ENCODE measurements around the gene SLC37A1. TPM values are rescaled to one million over a fixed set of nuclear protein-coding genes. Genes with fewer than 3 reads are reported as not detected.

SLC37A1 gene
- total and polyA plus RNA-seq, 9 of the 15 experiments (the other 6 are each of a cell fraction or from before 2014, with no cell fraction given): 0.06 to 3.4 (median 0.40) TPM

DNA sequence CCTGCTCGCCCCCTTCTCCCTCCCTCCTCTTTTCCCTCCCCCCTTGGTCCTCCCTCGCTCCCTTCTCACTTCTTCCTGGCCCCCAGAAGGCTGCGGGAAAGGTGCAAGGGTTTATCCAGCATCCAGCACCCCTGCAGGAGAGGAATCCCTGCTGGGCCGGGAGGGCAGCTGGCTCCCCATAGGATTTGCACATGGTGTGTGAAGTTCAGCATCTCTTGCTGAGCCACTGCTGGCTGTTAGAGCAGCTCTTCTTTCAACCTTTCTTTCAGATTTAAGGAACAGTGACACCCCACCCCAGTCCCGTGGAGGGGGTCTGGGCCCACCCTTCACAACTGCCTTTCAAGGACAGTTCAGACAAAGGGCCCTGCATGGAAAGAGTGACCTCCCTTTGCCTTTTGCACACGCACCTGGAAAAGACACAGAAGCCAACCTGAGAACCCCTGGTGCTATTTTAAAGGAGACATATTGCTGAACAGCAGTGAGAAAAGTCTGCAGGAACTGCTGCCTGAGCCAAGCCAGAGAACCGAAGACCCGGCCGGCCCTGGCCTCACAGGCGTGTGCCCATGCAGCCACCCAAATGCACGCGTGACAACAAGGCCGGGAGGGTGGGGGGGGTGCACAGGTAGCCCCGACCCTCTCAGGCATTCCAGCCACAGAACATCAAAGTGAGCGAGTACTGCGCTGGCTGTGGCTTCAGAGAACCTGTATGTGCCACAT is 66.6 kb downstream of the SLC37A1 start:
- under 1% methylated on average over 12 of the region's 16 CpGs for WGBS (ENCODE audit: insufficient coverage, low coverage, missing lambda C conversion rate)
- in situ Hi-C loops (cut with MboI): no loop called here

More for the DNA sequence above, 66.6 kb downstream of the SLC37A1 start:
- ChIA-PET CTCF (ENCODE audit: low intra/inter-chr PET ratio) (no interaction called here), POLR2A (no interaction called here)
- H3K4me2 ChIP-seq (ENCODE audit: insufficient read depth, low read length): no peak overlapping the region
- H3K4me1 ChIP-seq (replicated peaks in 1 of 2; ENCODE audit: control insufficient read depth in 2 of 2, insufficient read depth in 2 of 2, low read length in 2 of 2): peaks cover 0 to 6% of the 10 kb centered on the region in 2 experiments; a peak in 1 of 5 replicates
- TF ChIP-seq ZNF134 (CRISPR knock-in tag; conservative IDR thresholded peaks at IDR 0.05) (no peak), GABPA (tag; conservative IDR thresholded peaks at IDR 0.05; ENCODE audit: low read depth) (no peak), ZNF507 (tag; conservative IDR thresholded peaks at IDR 0.05) (no peak), ETV5 (CRISPR knock-in tag; IDR thresholded peaks at IDR 0.05; ENCODE audit: low read depth) (no peak), HDAC1 (IDR thresholded peaks at IDR 0.05) (no peak), CBX2 (IDR thresholded peaks at IDR 0.05; ENCODE audit: insufficient read depth, low read length, poor library complexity, severe bottlenecking) (no peak), MTA1 (IDR thresholded peaks at IDR 0.05; ENCODE audit: borderline replicate concordance) (no peak), SRSF7 (optimal IDR thresholded peaks at IDR 0.05; ENCODE audit: low read depth, low read length) (no peak), HNRNPLL (IDR thresholded peaks at IDR 0.05; ENCODE audit: low read depth, low read length, poor library complexity, severe bottlenecking) (no peak)
- TF ChIP-seq, protein P1, sequence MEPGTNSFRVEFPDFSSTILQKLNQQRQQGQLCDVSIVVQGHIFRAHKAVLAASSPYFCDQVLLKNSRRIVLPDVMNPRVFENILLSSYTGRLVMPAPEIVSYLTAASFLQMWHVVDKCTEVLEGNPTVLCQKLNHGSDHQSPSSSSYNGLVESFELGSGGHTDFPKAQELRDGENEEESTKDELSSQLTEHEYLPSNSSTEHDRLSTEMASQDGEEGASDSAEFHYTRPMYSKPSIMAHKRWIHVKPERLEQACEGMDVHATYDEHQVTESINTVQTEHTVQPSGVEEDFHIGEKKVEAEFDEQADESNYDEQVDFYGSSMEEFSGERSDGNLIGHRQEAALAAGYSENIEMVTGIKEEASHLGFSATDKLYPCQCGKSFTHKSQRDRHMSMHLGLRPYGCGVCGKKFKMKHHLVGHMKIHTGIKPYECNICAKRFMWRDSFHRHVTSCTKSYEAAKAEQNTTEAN (CRISPR knock-in tag; IDR thresholded peaks at IDR 0.05): no peak
- H3K27ac ChIP-seq (ENCODE audit: extremely low read depth, low read depth, low read length): no peak overlapping the region
- H3K4me3 ChIP-seq: no peak overlapping the region
- FAIRE-seq (no peak), ATAC-seq (no peak), DNase-seq (ENCODE audit: extremely low read depth in 1 of 4, low spot score in 3 of 4) (no peak)
- H4K20me1 ChIP-seq (replicated peaks; ENCODE audit: control insufficient read depth, insufficient read depth, low read length): peaks cover 4% of the 10 kb centered on the region; the same call in 1 of the 2 replicates
- peaks cover 8% of the 10 kb centered on the region; the same call in 1 of the 2 replicates for H3K9me3 ChIP-seq (replicated peaks; ENCODE audit: control insufficient read depth, insufficient read depth, low read depth, low read length)
- H3K9ac ChIP-seq (ENCODE audit: insufficient read depth in 1 of 2, low read depth in 2 of 2, low read length in 2 of 2): no peak overlapping the region
- H3K27me3 ChIP-seq (ENCODE audit: control insufficient read depth in 2 of 2, insufficient read depth in 2 of 2, low read length in 2 of 2): peaks cover 49 to 75% of the 10 kb centered on the region in 2 experiments
- H2AFZ ChIP-seq (ENCODE audit: low read depth, low read length): no peak overlapping the region
- no peaks in the 10 kb centered on the region for H3K79me2 ChIP-seq (ENCODE audit: control insufficient read depth, insufficient read depth, low read length)
- no peaks in the 10 kb centered on the region for H3K36me3 ChIP-seq (ENCODE audit: control insufficient read depth, insufficient read depth, low read length)
- no peaks in the 10 kb centered on the region for H3K9me1 ChIP-seq (ENCODE audit: control insufficient read depth, insufficient read depth, low read length)
- BruUV-seq (replicated peaks): no TSS peak
- intact Hi-C loops (cut with micrococcal nuclease): no loop called here

Data from K562 (cell line).